Dedifferentiated amniotic fluid mesenchymal stem cell (primary cell): Measurements from ENCODE around the gene ZBTB25.

Source experiments
- DNase-seq: peaks from one replicate; pipeline ENCODE4 v3.0.0-alpha.2; 2016; ENCODE audit errors: extremely low spot score

Gene ZBTB25

GRCh38 chr14:64475585-64476273 is 27.9 kb downstream of the ZBTB25 start:
- no peak for DNase-seq

- DNase-seq = no peak
Measured at GRCh38 chr14:64474698-64475097, 28.9 kb downstream of the ZBTB25 start.

GRCh38 chr14:64474041-64474440 is 29.6 kb downstream of the ZBTB25 start:
- DNase-seq = no peak

- no peak for DNase-seq
Measured at GRCh38 chr14:64468451-64468850, 35.2 kb downstream of the ZBTB25 start.

- DNase-seq = no peak
Measured at GRCh38 chr14:64467566-64467965, 36.1 kb downstream of the ZBTB25 start.

GRCh38 chr14:64467101-64467500 is 36.5 kb downstream of the ZBTB25 start:
- no peak for DNase-seq

- DNase-seq = peak; percentile 65
Measured at GRCh38 chr14:64465831-64466554, 37.6 kb downstream of the ZBTB25 start.

- DNase-seq = no peak
Measured at GRCh38 chr14:64465191-64465822, 38.3 kb downstream of the ZBTB25 start, which contains the start of gene AKAP5. TSS of gene AKAP5 (plus strand) at chr14:64465499. CDS start at chr14:64468395, 2,896 bp downstream.

GRCh38 chr14:64464651-64465050 is 39.0 kb downstream of the ZBTB25 start:
- no peak for DNase-seq

- DNase-seq = no peak
Measured at GRCh38 chr14:64463873-64464272, 39.8 kb downstream of the ZBTB25 start.

- DNase-seq = no peak
Measured at GRCh38 chr14:64463195-64463594, 40.4 kb downstream of the ZBTB25 start.

- DNase-seq = no peak
Measured at GRCh38 chr14:64461221-64461620, 42.4 kb downstream of the ZBTB25 start.

GRCh38 chr14:64459405-64460136 is 44.1 kb downstream of the ZBTB25 start:
- DNase-seq = no peak

GRCh38 chr14:64454671-64455070 is 49.0 kb downstream of the ZBTB25 start:
- no peak for DNase-seq

GRCh38 chr14:64450255-64450654 is 53.4 kb downstream of the ZBTB25 start:
- DNase-seq = no peak

- DNase-seq = no peak
Measured at GRCh38 chr14:64447876-64448670, 55.6 kb downstream of the ZBTB25 start.

- DNase-seq = peak; percentile 56
Measured at GRCh38 chr14:64444984-64445845, 58.4 kb downstream of the ZBTB25 start.

- no peak for DNase-seq
Measured at GRCh38 chr14:64444140-64444539, 59.5 kb downstream of the ZBTB25 start.

GRCh38 chr14:64442300-64442988 is 61.2 kb downstream of the ZBTB25 start:
- DNase-seq = no peak

GRCh38 chr14:64440494-64440893 is 63.1 kb downstream of the ZBTB25 start:
- DNase-seq = no peak
